HepG2 (cell line): ENCODE measurements around the gene IFITM10. TPM values are rescaled to one million over a fixed set of nuclear protein-coding genes. Genes with fewer than 3 reads are reported as not detected.

Source experiments
- ATAC-seq: fragments of 200-7000 bp; cut with Tn5 transposase; 3 replicates; pipeline ENCODE4 v1.9.1; 2020; ENCODE audit warnings: mild to moderate bottlenecking, moderate library complexity
- BruUV-seq: library from RNA; stranded (reverse); fragments of 400-500 nt; replicated peaks from 2 replicates; lab custom pipeline; 2021; lab: Mats Ljungman, UMichigan
- CTCF ChIA-PET: fragments of 300-600 bp; formaldehyde crosslinking; extraction: SDS; loops from one replicate; lab custom pipeline; 2021; ENCODE audit warnings: low total read pairs, inconsistent platforms, low intra/inter-chr PET ratio; lab: Yijun Ruan, JAX
- POLR2A ChIA-PET: fragments of 350-600 bp; sonication (Branson Sonifier 250); formaldehyde crosslinking; loops from one replicate; lab custom pipeline; 2020; ENCODE audit warnings: antibody characterized with exemption, inconsistent platforms; lab: Yijun Ruan, JAX
- DNase-seq: peaks from one replicate; pipeline ENCODE4 v3.0.0-alpha.2; 2015; ENCODE audit warnings: low spot score
- FAIRE-seq: peaks from 3 replicates; lab custom pipeline; 2011; peaks lifted over from hg19 to GRCh38; lab: Jason Lieb, UNC
- H2AFZ ChIP-seq: one replicate; pipeline ENCODE4 v1.6.1; 2011; ENCODE audit warnings: low read length, inconsistent platforms
- H3K27ac ChIP-seq: fragments of 300-600 bp; 3 replicates; pipeline ENCODE4 v1.8.0; 2011; ENCODE audit warnings: mixed run types, mild to moderate bottlenecking, mixed read lengths, low read length, inconsistent platforms; ENCODE audit not compliant: insufficient read depth; ENCODE audit errors: extremely low read length
- H3K27me3 ChIP-seq, 2 experiments: fragments of 200-600 bp in 1 of 2; 2 replicates in 1 of 2; 3 replicates in 1 of 2; pipeline versions ENCODE4 v1.6.0 to v1.8.0; 2011; ENCODE audit warnings: low read length in 2 of 2, mild to moderate bottlenecking in 2 of 2, moderate library complexity in 2 of 2, inconsistent platforms in 1 of 2; ENCODE audit not compliant: insufficient read depth in 2 of 2, control insufficient read depth in 1 of 2
- H3K36me3 ChIP-seq, 2 experiments: fragments of 200-600 bp in 1 of 2; replicated peaks in 1 of 2; 2 replicates in 1 of 2; 3 replicates in 1 of 2; pipeline versions ENCODE4 v1.5.1 to v1.8.0; 2011; ENCODE audit warnings: low read length in 2 of 2, inconsistent platforms in 1 of 2; ENCODE audit not compliant: insufficient read depth in 2 of 2, control insufficient read depth in 1 of 2
- H3K4me1 ChIP-seq: 2 replicates; pipeline ENCODE4 v1.5.1; 2012; ENCODE audit warnings: low read length, inconsistent platforms; ENCODE audit not compliant: insufficient read depth
- H3K4me2 ChIP-seq: 2 replicates; pipeline ENCODE4 v1.6.0; 2011; ENCODE audit warnings: low read depth, low read length, inconsistent platforms
- H3K4me3 ChIP-seq, 3 experiments: fragments of 200-600 bp in 1 of 3; sonication (generic), shearing (Covaris generic) in 1 of 3; replicated peaks in 1 of 3; 2 replicates each; pipeline ENCODE4 v1.5.1; 2011 to 2016; ENCODE audit warnings: low read length in 3 of 3, inconsistent platforms in 2 of 3, low read depth in 2 of 3, mild to moderate bottlenecking in 2 of 3, control low read depth in 1 of 3, mixed read lengths in 1 of 3; ENCODE audit not compliant: insufficient read depth in 1 of 3
- H3K79me2 ChIP-seq: one replicate; pipeline ENCODE4 v1.6.1; 2011; ENCODE audit warnings: low read length, inconsistent platforms; ENCODE audit not compliant: insufficient read depth
- H3K9ac ChIP-seq: 2 replicates; pipeline ENCODE4 v1.6.0; 2011; ENCODE audit warnings: mild to moderate bottlenecking, low read depth, low read length, inconsistent platforms; ENCODE audit not compliant: insufficient read depth
- H3K9me3 ChIP-seq: 2 replicates; pipeline ENCODE4 v1.5.1; 2012; ENCODE audit warnings: mild to moderate bottlenecking, low read length
- H4K20me1 ChIP-seq: 2 replicates; pipeline ENCODE4 v1.6.0; 2011; ENCODE audit warnings: inconsistent platforms, mild to moderate bottlenecking, low read length, moderate library complexity; ENCODE audit not compliant: insufficient read depth
- AGO2 ChIP-seq: fragments of 200-400 bp; formaldehyde crosslinking; optimal IDR thresholded peaks from 2 replicates; pipeline ENCODE3; 2017; ENCODE audit warnings: mild to moderate bottlenecking, low read depth, low read length, moderate library complexity
- RBFOX2 ChIP-seq: fragments of 200-400 bp; formaldehyde crosslinking; IDR thresholded peaks from 2 replicates; pipeline ENCODE4 v1.6.1; 2017; ENCODE audit warnings: low read depth, mild to moderate bottlenecking, low read length
- ZBTB38 ChIP-seq: sonication (generic); formaldehyde crosslinking; IDR thresholded peaks from 2 replicates; pipeline ENCODE4 v1.5.1; 2020; ENCODE audit warnings: mild to moderate bottlenecking, missing genetic modification reagents
- ZNF282 ChIP-seq: fragments of 450-650 bp; IDR thresholded peaks from 2 replicates; pipeline ENCODE4 v1.6.1; 2018; ENCODE audit not compliant: partially characterized antibody
- WGBS: methylation state at CpG from one replicate; pipeline ENCODE4 v1.1.6; 2017; ENCODE audit warnings: low lambda C conversion rate; 5-methylcytosine and 5-hydroxymethylcytosine counted together
- in situ Hi-C: cut with HindIII; loops from 2 replicates; pipeline ENCODE4 v1.10.0; 2017; ENCODE audit warnings: low pct_unique_long_range_greater_than_20kb; ENCODE audit not compliant: extremely low pct_ligation_motif_present
- intact Hi-C: fragments of 100-400 bp; cut with micrococcal nuclease; formaldehyde crosslinking; loops from one replicate; pipeline ENCODE4 v1.10.0; 2022; ENCODE audit not compliant: unreplicated experiment
- polyA plus RNA-seq, 8 experiments: library from polyadenylated mRNA; depleted of rRNA in 3 of 8; stranded (reverse) in 7 of 8; unstranded in 1 of 8; fragments of >200 nt; fragmentation: Illumina TruSeq in 4 of 8; extraction: Trizol in 4 of 8; gene quantifications; 2 replicates each; pipeline versions ENCODE4 v1.2.1 to v1.2.3, GENCODE V29; 2011 to 2016; ENCODE audit warnings: low read depth in 4 of 8, missing spikeins in 1 of 8, mixed read lengths in 1 of 8; ENCODE audit not compliant: insufficient read depth in 1 of 8
- total RNA-seq, 5 experiments: library from RNA; depleted of rRNA; stranded (reverse); fragments of >200 nt; fragmentation: Illumina TruSeq; extraction: Trizol; gene quantifications; 2 replicates each; pipeline ENCODE4 v1.2.3, GENCODE V29; 2016; ENCODE audit warnings: low read depth in 1 of 5
- TF ChIP-seq, protein P1 (sequence below): sonication (generic); formaldehyde crosslinking; IDR thresholded peaks from 2 replicates; pipeline ENCODE4 v1.4.0; 2020; ENCODE audit warnings: missing genetic modification reagents, borderline replicate concordance

IFITM10 gene
- total and polyA plus RNA-seq, 2 of the 13 experiments (the other 11 are each of a cell fraction or from before 2014, with no cell fraction given), result 0.09 to 0.13 TPM

DNA sequence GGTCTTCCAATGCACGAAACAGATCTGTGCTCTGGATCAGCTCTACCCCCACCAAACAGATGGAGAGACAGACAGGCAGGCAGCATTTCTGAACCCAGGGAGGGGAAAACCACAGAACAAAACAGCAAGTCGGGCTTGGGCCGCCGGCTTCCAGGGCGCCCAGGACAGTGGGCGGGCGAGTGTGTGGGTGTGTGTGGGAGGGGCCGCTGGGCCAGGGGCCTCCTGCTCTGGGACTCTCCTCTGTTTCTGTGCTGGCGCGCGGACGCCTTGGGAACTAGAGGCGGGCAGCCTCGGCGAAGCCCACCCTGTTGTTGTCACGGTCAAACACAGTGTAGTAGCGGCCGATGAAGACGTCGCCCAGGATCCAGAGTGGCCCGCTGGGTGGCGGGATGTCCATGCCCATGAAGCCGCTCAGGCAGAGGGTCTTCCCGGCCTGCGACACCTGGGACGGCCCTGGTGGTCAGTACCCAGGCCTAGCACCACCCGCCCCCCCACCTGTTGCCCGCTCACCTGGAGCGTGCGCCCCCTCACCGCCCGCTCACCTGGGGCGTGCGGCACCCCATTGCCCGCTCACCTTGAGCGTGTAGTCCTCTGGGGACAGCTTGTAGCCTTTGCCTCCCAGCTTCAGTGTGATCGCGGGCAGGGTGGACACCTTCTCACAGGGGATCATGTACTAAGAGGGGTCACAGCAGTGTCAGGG, 3.0 kb upstream of the IFITM10 start:
- peaks cover 22% of the 10 kb centered on the region; the same call in 1 of the 2 replicates for H3K4me1 ChIP-seq
- no peaks in the 10 kb centered on the region for H3K79me2 ChIP-seq
- ATAC-seq (no peak), FAIRE-seq (no peak)
- no peak overlapping the region for H3K9ac ChIP-seq
- ChIA-PET POLR2A (interaction anchor here (1.2 kb wide), 1 partner anchor 9 kb away, joined by 5 read pairs; no protein-coding TSS in a partner anchor), CTCF (no interaction called here)
- peaks cover 12% of the 10 kb centered on the region for H4K20me1 ChIP-seq
- WGBS, result over 99% methylated on average over 19 of the region's 38 CpGs
- intact Hi-C loops, result no loop called here
- no peak overlapping the region for H2AFZ ChIP-seq
- no peak overlapping the region for H3K27ac ChIP-seq
- no peaks in the 10 kb centered on the region for H3K9me3 ChIP-seq
- TSS peak; percentile 83 for BruUV-seq
- no peak for TF ChIP-seq ZBTB38 (CRISPR knock-in tag)
- TF ChIP-seq ZNF282, result no peak
- TF ChIP-seq, all 625 proteins: peak for 0
- H3K4me2 ChIP-seq, result no peak overlapping the region
- DNase-seq, result no peak
- H3K4me3 ChIP-seq, result no peak overlapping the region
- H3K36me3 ChIP-seq, result peaks cover 21 to 26% of the 10 kb centered on the region in 2 experiments; a peak in 4 of 5 replicates
- peaks cover 0 to 2% of the 10 kb centered on the region in 2 experiments; a peak in 1 of 5 replicates for H3K27me3 ChIP-seq
- in situ Hi-C loops, result no loop called here

DNA sequence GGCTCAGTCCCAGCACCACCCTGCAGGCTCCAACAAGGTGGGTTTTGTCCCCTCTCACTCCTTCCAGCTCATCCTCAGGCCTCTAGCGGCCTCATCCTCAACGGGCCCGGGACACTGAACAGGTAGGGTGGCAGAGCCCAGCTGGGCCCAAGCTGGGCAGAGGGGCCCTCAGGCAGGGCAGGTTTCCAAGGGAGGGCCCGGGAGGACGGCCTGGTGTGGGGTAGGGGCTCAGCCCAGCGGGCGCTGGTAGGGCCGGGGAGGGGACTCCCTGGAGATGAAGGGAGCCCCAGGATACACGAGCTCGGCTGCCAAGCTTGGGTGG, 2.5 kb upstream of the IFITM10 start:
- TF ChIP-seq, protein P1, sequence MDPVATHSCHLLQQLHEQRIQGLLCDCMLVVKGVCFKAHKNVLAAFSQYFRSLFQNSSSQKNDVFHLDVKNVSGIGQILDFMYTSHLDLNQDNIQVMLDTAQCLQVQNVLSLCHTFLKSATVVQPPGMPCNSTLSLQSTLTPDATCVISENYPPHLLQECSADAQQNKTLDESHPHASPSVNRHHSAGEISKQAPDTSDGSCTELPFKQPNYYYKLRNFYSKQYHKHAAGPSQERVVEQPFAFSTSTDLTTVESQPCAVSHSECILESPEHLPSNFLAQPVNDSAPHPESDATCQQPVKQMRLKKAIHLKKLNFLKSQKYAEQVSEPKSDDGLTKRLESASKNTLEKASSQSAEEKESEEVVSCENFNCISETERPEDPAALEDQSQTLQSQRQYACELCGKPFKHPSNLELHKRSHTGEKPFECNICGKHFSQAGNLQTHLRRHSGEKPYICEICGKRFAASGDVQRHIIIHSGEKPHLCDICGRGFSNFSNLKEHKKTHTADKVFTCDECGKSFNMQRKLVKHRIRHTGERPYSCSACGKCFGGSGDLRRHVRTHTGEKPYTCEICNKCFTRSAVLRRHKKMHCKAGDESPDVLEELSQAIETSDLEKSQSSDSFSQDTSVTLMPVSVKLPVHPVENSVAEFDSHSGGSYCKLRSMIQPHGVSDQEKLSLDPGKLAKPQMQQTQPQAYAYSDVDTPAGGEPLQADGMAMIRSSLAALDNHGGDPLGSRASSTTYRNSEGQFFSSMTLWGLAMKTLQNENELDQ, result no peak
- TF ChIP-seq AGO2 (peak; percentile 45), RBFOX2 (peak; percentile 36; the same call in 1 of the 2 replicates)
- peaks cover 20 to 26% of the 10 kb centered on the region in 2 experiments; a peak in 4 of 5 replicates for H3K36me3 ChIP-seq
- FAIRE-seq, result no peak
- H2AFZ ChIP-seq, result no peak overlapping the region
- no peak for ATAC-seq
- H3K79me2 ChIP-seq, result no peaks in the 10 kb centered on the region
- no peak overlapping the region for H3K9ac ChIP-seq
- BruUV-seq, result no TSS peak
- CTCF ChIA-PET, result no interaction called here
- no peak overlapping the region for H3K4me3 ChIP-seq
- WGBS, result 98% methylated on average over 8 of the region's 10 CpGs
- peaks cover 22% of the 10 kb centered on the region; the same call in 1 of the 2 replicates for H3K4me1 ChIP-seq
- no peak for DNase-seq
- H3K4me2 ChIP-seq, result no peak overlapping the region
- no peak overlapping the region for H3K27ac ChIP-seq
- peaks cover 12% of the 10 kb centered on the region for H4K20me1 ChIP-seq
- intact Hi-C loops, result no loop called here
- H3K27me3 ChIP-seq, result peaks cover 0 to 2% of the 10 kb centered on the region in 2 experiments; a peak in 1 of 5 replicates
- POLR2A ChIA-PET, result interaction anchor here (1.2 kb wide), 1 partner anchor 10 kb away, joined by 5 read pairs; no protein-coding TSS in a partner anchor
- no peaks in the 10 kb centered on the region for H3K9me3 ChIP-seq
- in situ Hi-C loops, result no loop called here
